Measurements from ENCODE around the gene HOOK1. TPM values are rescaled to one million over a fixed set of nuclear protein-coding genes. Genes with fewer than 3 reads are reported as not detected.
"Not testable (repeated sequence)": the region's sequence is repeated elsewhere in the genome, so short reads cannot be mapped to it uniquely, and the experiment has no call there.

The HOOK1 gene
- total RNA-seq, 2 donors from 2014 or later, result 7.6 to 8.3 TPM

GRCh38 chr1:59878370-59878769 is 63.6 kb downstream of the HOOK1 start:
- no peak for ATAC-seq
- intact Hi-C loops (cut with DNase I), result loop anchor here in 1 of 2 donors (5.0 kb wide), 1 partner anchor 74 kb away; no protein-coding TSS in a partner anchor
- DNase-seq, result no peak

GRCh38 chr1:59879574-59879973 is 64.8 kb downstream of the HOOK1 start:
- DNase-seq, result peak; percentile 78
- peak; percentile 91 to 94 for ATAC-seq
- intact Hi-C loops (cut with DNase I), result loop anchor here (1.0 to 5.0 kb wide), 2 partner anchors 68 to 73 kb away; no protein-coding TSS in a partner anchor

GRCh38 chr1:59879996-59880505 is 65.3 kb downstream of the HOOK1 start:
- ATAC-seq, result peak in 1 of 2 donors; percentile 34
- DNase-seq, result no peak
- intact Hi-C loops (cut with DNase I), result loop anchor here (1.0 to 5.0 kb wide), 2 partner anchors 67 to 72 kb away; no protein-coding TSS in a partner anchor

GRCh38 chr1:59880735-59881134 is 66.0 kb downstream of the HOOK1 start:
- peak; percentile 24 for DNase-seq
- ATAC-seq, result peak; percentile 20 to 29
- intact Hi-C loops (cut with DNase I), result no loop called here

- DNase-seq (no peak), ATAC-seq (peak; percentile 26 to 54)
- intact Hi-C loops (cut with DNase I), result no loop called here
These were observed 70.5 kb downstream of the HOOK1 start for GRCh38 chr1:59885160-59885832.

GRCh38 chr1:59892841-59893811 is 78.4 kb downstream of the HOOK1 start:
- ATAC-seq (no peak), DNase-seq (no peak)
- intact Hi-C loops (cut with DNase I), result no loop called here

GRCh38 chr1:59897165-59897564 is 82.4 kb downstream of the HOOK1 start:
- ATAC-seq, result no peak
- no peak for DNase-seq
- intact Hi-C loops (cut with DNase I), result no loop called here

GRCh38 chr1:59898927-59899326 is 84.2 kb downstream of the HOOK1 start:
- DNase-seq, result no peak
- ATAC-seq, result no peak
- intact Hi-C loops (cut with DNase I), result no loop called here

- no peak for ATAC-seq
These were observed 85.9 kb downstream of the HOOK1 start for GRCh38 chr1:59900640-59901039.

GRCh38 chr1:59901770-59902388 is 87.1 kb downstream of the HOOK1 start:
- no peak for DNase-seq
- intact Hi-C loops (cut with DNase I), result no loop called here
- peak in 1 of 2 donors; percentile 42 for ATAC-seq

More at GRCh38 chr1:59900640-59901039, 85.9 kb downstream of the HOOK1 start:
- intact Hi-C loops (cut with DNase I), result no loop called here
- DNase-seq, result no peak

- intact Hi-C loops (cut with DNase I), result no loop called here
- ATAC-seq (peak in 1 of 2 donors; percentile 51), DNase-seq (no peak)
These were observed 88.5 kb downstream of the HOOK1 start for GRCh38 chr1:59903141-59903754.

- ATAC-seq (no peak), DNase-seq (no peak)
- intact Hi-C loops (cut with DNase I), result no loop called here
These were observed 92.2 kb downstream of the HOOK1 start for GRCh38 chr1:59906931-59907330.

- ATAC-seq, result no peak
- intact Hi-C loops (cut with DNase I), result no loop called here
- no peak for DNase-seq
These were observed 93.3 kb downstream of the HOOK1 start for GRCh38 chr1:59908084-59908483.

GRCh38 chr1:59908682-59909081 is 93.9 kb downstream of the HOOK1 start:
- intact Hi-C loops (cut with DNase I), result no loop called here
- no peak for ATAC-seq

GRCh38 chr1:59914791-59915286 is 100.1 kb downstream of the HOOK1 start:
- intact Hi-C loops (cut with DNase I); DNase-seq; ATAC-seq: not testable (repeated sequence)

More at GRCh38 chr1:59908682-59909081, 93.9 kb downstream of the HOOK1 start:
- DNase-seq, result no peak

- ATAC-seq, result no peak
- no peak for DNase-seq
- intact Hi-C loops (cut with DNase I), result no loop called here
These were observed 100.8 kb downstream of the HOOK1 start for GRCh38 chr1:59915516-59915915.

- no peak for DNase-seq
- no peak for ATAC-seq
- intact Hi-C loops (cut with DNase I), result no loop called here
These were observed 102.5 kb downstream of the HOOK1 start for GRCh38 chr1:59917026-59917784.

GRCh38 chr1:59917785-59918180 is 103.0 kb downstream of the HOOK1 start:
- intact Hi-C loops (cut with DNase I), result no loop called here
- DNase-seq (no peak), ATAC-seq (no peak)
